C1 segment of cervical spinal cord (tissue), 14 donors: ENCODE results near the gene RGS1.
A peak's percentile ranks its signal among the peaks of the same experiment; 100 is the strongest.

Source experiments
- DNase-seq, 14 donors: peaks; one replicate each; lab custom pipeline; 2025; lab: John Stamatoyannopoulos, UW

The RGS1 gene

DNA sequence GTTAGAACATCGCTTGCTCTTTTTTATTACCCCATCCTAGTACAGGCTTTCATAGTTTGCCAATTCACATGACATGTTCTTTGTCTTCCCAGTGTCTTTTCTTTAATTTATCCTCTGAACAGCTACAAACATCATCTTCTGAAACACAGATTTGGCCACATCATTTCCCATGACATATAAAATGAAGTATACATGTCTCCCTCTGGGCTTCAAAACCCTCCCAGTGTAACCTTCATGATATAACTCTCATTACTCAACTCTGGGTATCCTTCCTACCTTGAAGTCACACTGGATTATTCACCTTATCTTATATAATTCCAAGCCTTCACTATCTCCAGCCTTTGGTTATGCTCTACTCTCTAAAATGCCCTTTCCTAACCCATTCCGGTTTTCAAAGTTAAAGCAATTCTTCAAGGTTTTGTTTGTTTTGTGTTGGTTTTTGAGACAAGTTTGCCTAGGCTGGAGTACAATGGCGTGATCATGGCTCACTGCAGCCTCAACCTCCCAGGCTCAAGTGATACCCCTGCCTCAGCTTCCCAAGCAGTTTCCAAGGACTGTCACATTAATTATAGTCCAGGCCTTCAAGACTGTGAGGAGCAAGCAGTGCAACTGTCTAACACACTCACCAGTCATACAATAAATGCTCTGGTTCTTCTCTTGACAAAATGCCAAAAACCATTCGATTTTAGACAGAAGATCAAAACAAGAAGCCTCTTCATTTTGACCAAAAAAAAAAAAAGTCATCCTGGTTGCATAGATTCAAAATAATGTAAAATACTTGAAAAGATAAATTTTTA lies 5.8 kb downstream of the RGS1 start:
- DNase-seq: no peak

DNA sequence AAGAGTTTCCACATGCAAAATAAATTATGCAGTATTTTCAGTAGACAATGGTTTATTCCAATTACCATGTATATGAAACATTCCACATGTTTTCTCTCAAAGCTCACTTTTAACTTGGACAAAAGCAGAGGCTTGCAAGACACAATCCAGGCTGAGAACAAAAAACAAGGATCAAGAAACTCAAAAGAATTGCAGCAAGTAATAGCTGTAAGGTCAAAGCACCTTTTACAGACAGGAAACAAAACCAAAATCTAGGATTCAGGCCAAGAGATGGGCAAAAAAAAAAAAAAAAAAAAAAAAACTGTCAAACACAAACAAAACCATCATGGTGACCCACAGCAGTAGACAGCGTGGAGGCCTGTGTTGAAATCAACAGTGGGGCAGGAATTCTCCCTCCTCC lies 9.3 kb downstream of the RGS1 start:
- DNase-seq: no peak

DNA sequence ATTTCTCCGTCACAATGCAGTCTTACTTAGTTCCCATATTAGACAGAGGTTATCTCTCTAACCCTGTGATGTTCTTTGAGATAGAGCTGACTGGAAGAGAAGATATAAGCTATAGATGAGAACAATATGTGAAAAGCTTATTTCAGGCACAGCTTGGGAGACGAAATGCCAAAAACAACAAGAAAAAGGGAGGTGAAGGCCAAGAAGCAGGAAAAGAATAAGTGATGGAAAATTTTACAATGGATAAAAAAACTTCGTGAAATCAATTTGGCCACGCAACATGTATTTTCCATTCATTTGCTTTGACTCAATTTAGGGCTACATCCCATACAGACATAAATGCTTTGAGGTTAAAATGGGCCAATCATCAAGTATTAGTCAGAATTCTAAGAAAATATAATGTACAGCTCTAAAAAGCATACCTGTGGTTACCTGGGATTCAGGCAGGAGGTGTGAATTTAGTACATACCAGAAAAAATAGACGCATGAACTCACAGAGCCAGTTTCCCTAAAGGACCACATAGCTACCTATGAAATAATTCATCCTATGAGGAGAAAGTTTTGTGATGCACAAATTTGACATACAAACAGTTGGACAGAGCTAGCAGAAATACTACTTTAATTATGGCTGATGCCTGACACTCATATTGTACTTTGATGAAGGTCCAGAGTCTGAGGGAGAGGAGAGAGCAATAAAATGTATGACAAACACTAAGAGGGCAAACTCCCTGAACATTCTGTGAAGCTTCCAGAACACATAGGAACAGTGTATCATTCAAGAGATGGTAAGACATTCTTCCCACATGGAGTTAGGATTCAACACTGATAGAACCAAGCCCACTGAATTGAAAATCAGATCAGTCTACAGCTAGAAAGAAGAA lies 12.1 kb downstream of the RGS1 start:
- DNase-seq: no peak

DNA sequence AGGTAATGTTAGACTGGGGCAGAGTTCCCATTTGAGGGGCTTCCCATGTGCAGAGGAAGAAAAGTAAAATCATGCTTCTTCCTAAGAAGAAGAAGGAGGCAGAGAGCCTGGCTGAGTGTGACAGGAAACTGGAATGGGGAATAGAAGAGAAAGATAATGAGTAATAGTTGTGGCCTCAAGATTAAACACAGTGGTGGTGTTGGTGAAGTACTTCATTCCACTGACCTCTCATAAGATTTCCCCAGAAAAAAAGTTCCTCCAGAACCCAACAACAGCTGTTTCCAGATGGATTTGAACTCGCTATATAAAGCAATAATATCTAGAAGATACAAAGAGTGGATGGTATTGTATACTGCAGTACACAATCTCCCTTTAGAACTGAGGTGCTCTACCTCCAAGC lies 13.0 kb downstream of the RGS1 start:
- no peak for DNase-seq

DNA sequence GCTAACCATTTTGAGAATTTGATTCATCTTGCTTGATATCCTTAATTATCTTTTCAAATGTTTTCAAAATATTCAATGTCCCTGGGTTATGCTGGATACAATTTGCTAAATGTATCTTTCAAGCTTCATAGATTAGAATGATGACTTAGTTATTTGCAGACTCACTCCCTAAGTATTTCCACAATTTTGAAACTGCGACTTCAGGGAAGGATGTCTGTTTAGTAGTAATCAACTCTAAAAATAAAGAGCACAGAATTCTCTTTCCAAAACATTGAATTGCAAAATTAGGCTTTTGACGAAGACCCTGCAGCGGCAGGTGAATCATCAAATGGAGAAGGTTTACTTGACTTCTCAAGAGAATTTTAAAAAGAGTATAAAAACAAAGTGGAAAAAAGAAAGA lies 14.2 kb downstream of the RGS1 start:
- DNase-seq: no peak

DNA sequence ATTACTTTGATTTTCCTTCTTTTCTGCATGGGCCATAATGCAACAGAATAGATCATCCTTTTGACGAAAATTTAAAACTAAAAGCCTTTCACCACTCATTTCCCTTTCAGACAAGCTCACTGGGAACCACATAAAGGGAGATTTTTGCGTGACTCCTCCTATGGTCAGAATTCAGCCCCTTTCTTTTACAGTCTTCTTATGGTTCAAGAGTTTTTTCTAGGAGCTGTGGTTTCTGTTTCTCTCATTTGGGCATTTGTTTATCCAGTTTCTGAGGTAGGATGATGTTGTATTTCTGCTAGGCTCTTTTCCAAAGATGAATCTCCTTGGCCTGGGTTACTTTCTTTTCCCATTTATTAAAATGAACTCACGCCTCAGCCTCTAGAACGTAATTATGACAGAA lies 16.9 kb downstream of the RGS1 start:
- DNase-seq: no peak

DNA sequence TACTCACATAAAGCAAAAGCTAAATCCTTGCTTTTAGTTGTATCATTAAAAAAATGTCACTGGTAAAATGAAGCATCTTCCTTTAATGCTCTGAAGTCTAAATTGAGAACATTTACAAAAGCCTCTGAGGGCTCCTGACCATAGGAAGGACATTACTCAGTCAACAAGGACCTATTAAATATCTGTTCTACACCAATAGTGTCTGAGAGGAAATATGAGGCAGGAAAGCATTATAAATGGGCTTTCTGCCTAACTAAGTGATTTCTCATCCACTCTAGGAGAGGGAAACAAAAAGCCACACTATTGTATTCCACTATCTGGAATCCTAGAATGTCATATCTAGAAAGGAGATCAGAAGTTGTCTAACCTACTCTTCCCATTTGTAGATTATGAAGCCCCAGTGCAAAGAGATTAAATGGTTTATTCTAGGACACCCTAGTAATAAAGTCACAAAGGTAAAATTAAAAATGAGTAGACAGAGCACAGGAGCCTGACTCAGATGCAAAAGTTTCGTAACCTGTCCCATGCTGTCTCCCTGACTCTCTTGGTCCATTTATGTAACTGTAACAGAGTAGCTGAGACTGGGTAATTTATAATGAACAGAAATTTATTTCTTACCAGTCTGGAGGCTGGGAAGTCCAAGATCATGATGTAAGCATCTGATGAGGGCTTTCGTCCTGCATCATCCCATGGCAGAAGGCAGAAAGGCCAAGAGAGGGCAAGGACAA lies 17.6 kb downstream of the RGS1 start:
- no peak for DNase-seq

DNA sequence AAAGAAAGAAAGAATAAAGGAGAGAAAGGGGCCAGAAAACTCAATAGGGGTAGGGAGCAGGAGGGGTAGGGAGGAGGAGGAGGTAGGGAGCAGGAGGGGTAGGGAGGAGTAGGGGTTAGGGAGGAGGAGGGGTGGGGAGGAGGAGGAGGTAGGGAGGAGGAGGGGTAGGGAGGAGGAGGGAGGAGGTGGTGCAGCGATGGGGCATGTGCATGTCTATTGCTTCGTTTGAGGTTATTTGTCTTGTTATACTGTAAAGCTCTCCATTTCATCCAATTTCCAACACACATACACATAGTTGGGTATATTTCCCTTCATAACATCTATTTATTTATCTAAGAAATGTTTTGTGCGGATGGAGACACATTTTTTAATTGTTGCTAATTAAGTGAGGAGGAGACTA lies 19.7 kb downstream of the RGS1 start:
- no peak for DNase-seq

DNA sequence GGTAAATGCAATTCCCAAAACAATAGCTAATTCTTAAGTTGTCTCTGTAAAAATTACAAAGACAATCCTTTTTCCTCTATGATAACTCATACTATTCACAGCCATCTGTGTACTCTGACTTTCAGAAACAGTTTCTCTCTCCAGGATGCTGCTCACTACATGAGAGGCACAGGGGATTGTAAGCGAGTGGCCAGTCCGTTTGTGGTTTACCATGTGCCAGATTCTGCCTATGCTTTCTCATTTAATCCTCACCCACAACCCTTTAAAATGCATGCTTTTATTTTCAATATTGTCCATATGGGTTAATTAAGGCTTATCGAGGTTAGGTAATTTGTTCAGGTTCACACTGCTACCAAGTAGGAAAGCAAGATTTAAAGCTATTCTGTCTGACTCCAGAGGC lies 23.0 kb downstream of the RGS1 start:
- DNase-seq: no peak

DNA sequence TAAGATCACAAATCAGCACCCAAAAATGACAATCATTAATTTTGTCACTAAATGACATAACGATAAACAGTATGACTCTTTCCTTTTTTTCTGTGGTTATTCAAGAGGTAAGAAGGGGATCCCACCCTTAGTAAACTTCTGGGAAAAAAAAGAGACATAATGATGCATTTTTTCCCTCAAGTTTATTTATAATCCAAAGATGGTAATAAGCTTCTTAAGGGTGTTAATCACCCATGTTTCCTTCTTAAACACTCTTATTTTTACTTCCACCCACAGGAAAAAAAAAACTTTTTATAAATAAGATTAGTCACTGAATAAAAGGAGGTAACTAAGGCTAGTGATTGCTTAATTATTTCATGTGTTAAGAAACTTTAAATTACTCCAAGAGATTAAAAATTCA lies 24.7 kb downstream of the RGS1 start:
- DNase-seq: no peak

DNA sequence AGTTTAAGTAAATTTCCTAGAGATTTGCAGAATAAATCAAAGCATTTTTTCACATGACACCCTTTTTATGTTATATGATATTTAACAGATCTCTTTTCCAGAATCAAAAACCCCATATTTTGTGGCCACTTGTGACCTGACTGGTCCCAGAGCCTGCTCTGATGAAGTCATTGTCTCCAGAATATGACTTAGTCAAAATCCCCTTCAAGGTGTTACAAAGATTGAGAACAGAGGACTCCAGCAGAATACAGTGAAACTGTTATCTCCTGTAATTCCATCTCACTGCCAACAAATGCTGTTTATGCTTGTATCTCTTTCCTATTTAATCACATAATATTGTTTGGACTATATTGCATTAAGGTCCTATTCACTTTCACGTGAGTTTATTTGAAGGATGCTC lies 25.6 kb downstream of the RGS1 start:
- DNase-seq: no peak

DNA sequence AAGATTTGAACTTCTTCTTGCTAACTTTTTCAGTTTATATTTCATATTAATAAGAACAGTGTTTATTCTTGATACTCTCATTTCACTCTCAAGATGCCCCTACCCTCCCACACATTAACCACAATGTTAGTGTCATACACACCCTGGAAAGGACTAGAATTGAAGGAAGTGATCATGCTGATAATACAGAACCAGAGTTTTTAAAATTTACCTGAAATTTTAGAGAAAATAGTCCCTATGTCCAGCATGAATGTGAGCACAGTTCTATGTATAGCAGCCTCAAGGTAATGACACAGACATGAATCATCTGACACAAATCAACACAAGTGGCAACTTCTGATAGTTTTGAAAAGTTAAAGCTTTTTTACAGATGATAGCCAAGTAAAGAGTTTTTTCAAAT lies 26.0 kb downstream of the RGS1 start:
- DNase-seq: no peak

DNA sequence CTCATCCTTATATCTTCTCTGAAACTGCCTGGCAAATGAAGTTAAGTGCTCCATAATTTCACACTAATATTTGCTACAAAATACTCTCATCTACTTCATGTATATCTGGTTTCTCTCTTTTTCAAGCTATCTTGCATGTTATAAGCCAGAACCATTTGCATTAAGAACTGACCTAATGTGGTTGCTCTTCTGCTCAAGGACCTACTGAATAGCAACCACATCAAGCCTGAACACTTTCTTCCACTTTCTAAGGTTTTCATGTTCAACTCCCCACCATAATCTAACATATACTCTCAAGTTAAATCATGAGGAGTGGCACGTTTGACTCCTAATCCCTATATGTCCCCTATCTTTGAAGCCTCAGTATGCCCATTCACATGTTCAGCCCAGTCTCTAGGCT lies 27.2 kb downstream of the RGS1 start:
- no peak for DNase-seq

DNA sequence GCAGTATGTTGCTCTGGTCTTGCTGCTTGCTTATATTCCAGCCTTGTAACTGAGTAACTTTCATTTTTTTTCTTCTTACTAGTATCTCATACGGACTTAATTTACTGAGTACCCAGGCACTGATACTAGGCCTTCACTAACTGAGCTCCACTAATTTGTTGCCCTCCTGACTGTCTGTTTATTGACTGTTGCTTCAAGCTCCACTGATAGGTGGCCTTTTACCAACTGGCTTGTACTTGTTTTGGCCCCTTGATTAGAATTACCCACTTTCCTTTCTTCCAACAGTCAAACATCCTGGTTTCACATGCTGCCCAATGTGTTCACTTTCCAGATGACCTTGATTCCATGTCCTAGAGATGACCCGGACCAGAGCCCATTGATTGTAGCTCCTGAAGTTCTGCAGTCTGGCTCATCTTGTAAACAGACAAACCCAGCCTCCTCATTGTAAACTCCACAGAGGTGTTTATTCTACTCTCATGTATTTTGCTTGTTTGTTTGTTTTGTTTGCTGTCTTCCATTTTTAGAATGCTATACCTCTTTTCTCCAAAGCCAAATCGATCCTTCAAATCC lies 27.7 kb downstream of the RGS1 start:
- DNase-seq: no peak

DNA sequence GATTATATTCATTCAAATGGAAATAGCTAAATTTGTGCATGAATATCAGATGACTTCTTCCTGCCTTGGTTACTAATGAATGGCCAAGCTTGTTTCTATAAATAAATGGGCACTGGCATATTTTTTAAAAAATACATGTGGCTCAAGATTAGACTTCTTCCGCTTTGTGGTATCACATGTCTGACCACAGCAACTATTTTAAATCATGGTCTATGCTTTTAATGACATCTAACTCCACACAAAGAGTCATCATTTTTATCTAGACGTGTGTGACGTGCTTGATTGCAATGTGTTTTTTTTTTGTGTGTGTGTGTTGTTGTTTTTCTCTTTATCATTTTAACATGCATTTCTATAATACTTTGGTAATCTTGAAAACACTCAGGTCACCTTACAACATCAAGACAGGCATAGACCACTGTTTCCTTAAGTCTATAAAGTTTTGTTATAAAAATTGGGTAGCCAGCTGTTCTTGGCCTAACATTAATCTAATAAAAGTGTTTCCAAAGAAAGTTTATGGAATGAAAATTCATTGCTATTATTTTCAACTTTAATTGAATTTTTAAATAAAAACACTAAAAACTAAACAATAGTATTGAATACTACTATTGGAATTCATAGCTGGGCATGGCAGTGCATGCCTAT lies 29.5 kb downstream of the RGS1 start:
- no peak for DNase-seq

DNA sequence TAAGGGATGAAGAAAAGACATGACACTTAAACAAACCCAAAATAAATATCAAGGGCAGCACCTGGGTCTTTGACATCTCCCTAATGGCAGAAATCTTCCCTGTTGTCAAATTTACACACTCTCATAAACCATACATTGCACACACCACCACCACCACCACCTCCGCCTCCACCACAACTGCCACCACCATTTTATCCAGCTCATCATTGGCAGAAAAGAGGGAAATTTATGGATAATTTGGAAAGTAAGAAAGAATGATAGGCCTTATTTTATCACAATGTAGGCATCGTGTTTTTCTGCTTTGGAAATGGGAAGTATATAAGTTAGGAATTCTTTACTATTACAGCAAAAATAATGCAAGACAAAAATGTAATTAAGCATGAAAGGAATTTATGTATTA lies 33.1 kb downstream of the RGS1 start:
- no peak for DNase-seq

DNA sequence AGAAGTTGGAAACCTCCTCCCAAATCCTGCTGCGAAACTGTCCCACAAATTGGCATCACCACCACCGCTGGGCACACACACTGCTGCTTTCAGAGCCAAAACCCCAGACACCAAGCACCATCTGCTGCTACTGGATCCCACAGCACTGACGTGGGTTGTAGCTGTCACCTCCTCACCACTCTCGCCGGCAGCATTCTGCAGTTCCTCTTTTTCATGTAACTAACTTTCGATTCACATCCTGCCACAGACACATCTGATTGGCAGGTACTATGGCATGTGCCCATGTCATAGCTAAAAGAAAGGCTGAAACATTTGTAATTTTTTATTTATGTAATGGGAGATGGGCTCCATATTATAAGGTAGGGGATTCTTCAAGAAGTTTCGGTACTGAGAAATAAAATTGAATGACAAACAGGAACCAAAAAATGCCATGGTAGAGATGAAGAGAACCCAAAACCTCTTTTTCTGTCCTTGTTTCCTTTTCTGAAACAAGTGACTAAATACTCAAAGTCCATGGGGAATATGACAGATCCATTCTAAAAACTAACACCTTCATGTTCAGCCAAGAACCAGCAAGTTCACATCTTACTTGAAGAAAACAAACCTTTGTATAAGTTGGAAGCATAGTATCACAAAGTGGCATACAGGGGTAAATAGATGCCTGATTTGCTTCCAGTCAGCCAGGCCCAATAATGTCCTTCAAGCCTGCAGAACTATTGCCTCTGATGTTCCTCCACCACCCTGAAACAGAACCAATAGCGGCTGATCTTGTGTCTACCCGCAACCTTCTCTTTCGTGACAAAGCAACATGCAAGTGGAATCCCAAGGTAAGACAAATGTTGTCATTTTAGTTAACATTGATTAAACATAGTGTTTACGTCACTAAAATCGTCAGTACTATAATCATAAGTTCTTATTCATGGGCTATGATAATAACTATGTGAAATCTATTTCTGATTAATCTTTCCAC lies 33.8 kb downstream of the RGS1 start:
- DNase-seq: peak in 7 of 14 donors; percentile 6 to 33 (median 23)

DNA sequence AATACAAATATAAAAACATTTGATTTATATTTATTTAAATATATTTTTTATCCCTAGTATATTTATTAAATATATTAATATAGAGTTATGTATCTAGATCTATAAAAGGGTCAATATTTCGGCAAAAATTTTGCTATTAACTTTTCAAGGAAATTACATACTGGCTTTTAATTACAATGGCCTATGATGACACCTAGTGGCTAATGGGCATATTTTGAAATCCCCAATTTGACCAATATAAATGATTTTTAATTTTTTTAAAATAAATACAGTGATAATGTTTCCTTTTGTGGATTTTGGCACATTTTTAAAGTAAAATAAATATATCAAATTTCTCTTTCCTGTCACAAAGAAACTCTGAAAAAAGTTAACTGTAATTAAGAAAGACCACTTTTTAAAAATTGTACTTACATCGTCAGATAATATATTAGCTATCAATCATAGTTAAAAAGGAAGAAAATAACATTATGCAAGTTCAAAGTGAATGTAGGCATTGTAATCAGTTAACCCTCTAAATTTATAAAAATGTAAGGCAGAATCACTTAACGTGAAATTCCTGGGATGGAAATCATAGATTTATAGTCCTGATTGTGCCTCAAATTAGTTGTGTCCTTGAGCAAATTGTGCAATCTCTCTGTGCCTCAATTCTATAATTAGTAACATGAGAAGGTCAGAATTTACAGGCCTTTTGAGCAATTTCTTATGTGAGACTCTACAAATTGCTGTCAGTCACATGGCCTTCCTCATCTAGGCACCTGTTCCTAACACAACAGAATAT lies 34.7 kb downstream of the RGS1 start:
- no peak for DNase-seq

DNA sequence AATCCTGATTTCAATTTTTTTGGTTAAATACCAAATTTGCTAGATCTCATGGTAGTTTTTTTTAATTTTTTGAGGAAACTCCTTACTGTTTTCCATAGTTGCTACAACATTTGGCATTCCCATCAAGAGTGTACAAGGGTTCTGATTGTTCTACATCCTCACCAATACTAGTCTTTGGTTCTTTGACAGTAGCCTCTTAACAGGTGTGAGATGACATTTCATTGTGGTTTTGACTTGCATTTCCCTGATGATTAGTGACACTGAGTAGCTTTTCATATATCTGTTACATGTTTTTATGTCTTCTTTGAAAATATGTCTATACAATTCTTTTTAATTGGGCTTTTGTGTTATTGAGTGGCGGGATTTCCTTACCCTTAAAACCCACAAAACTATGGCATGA lies 39.5 kb downstream of the RGS1 start:
- no peak for DNase-seq
